ENCODE data around the gene CSF3. TPM values are rescaled to one million over a fixed set of nuclear protein-coding genes. Genes with fewer than 3 reads are reported as not detected.
"Not testable (repeated sequence)": the region's sequence is repeated elsewhere in the genome, so short reads cannot be mapped to it uniquely, and the experiment has no call there.

The CSF3 gene
- total and polyA plus RNA-seq, 4 donors: 0.59 TPM; not detected in 3

GRCh38 chr17:40012017-40012647 is 3.1 kb upstream of the CSF3 start:
- H3K4me3 ChIP-seq (ENCODE audit: low read depth, low read length); H3K27ac ChIP-seq (ENCODE audit: low read depth, low read length): not testable (repeated sequence)
- H3K4me1 ChIP-seq (ENCODE audit: control insufficient read depth, insufficient read depth, low read length): peaks cover 19% of the 10 kb centered on the region

GRCh38 chr17:40014375-40014980 is 762 bp upstream of the CSF3 start:
- Histone ChIP-seq H3K4me1 (ENCODE audit: control insufficient read depth, insufficient read depth, low read length) (peaks cover 42% of the 10 kb centered on the region), H3K27me3 (ENCODE audit: control insufficient read depth, insufficient read depth, low read length) (no peaks in the 10 kb centered on the region), H3K9me3 (ENCODE audit: control insufficient read depth, insufficient read depth, low read length) (no peaks in the 10 kb centered on the region), H3K36me3 (ENCODE audit: control insufficient read depth, insufficient read depth, low read length) (peaks cover 32% of the 10 kb centered on the region), H3K27ac (ENCODE audit: low read depth, low read length) (no peak overlapping the region), H3K4me3 (ENCODE audit: low read depth, low read length) (no peak overlapping the region)
- DNase-seq (ENCODE audit: low read depth in 4 of 6, low spot score in 6 of 6): no peak
- 67% methylated on average over 18 of the region's 18 CpGs for WGBS (ENCODE audit: insufficient coverage)

More at GRCh38 chr17:40012017-40012647, 3.1 kb upstream of the CSF3 start:
- not testable (repeated sequence) for H3K27me3 ChIP-seq (ENCODE audit: control insufficient read depth, insufficient read depth, low read length); H3K9me3 ChIP-seq (ENCODE audit: control insufficient read depth, insufficient read depth, low read length); H3K36me3 ChIP-seq (ENCODE audit: control insufficient read depth, insufficient read depth, low read length); DNase-seq (ENCODE audit: low read depth in 4 of 6, low spot score in 6 of 6)
- 76% methylated on average over 18 of the region's 22 CpGs for WGBS (ENCODE audit: insufficient coverage)

GRCh38 chr17:40015998-40016985 is 1.1 kb downstream of the CSF3 start:
- Histone ChIP-seq H3K36me3 (ENCODE audit: control insufficient read depth, insufficient read depth, low read length) (peaks cover 50% of the 10 kb centered on the region), H3K27me3 (ENCODE audit: control insufficient read depth, insufficient read depth, low read length) (no peaks in the 10 kb centered on the region), H3K9me3 (ENCODE audit: control insufficient read depth, insufficient read depth, low read length) (no peaks in the 10 kb centered on the region), H3K4me3 (ENCODE audit: low read depth, low read length) (no peak overlapping the region), H3K4me1 (ENCODE audit: control insufficient read depth, insufficient read depth, low read length) (peaks cover 51% of the 10 kb centered on the region), H3K27ac (ENCODE audit: low read depth, low read length) (no peak overlapping the region)
- 76% methylated on average over 10 of the region's 26 CpGs for WGBS (ENCODE audit: insufficient coverage)
- no peak for DNase-seq (ENCODE audit: low read depth in 4 of 6, low spot score in 6 of 6)

GRCh38 chr17:40017422-40018080 is 2.3 kb downstream of the CSF3 start:
- no peaks in the 10 kb centered on the region for H3K27me3 ChIP-seq (ENCODE audit: control insufficient read depth, insufficient read depth, low read length)
- peaks cover 61% of the 10 kb centered on the region for H3K4me1 ChIP-seq (ENCODE audit: control insufficient read depth, insufficient read depth, low read length)
- no peaks in the 10 kb centered on the region for H3K9me3 ChIP-seq (ENCODE audit: control insufficient read depth, insufficient read depth, low read length)
- DNase-seq (ENCODE audit: low read depth in 4 of 6, low spot score in 6 of 6): no peak
- H3K4me3 ChIP-seq (ENCODE audit: low read depth, low read length): no peak overlapping the region
- peaks cover 63% of the 10 kb centered on the region for H3K36me3 ChIP-seq (ENCODE audit: control insufficient read depth, insufficient read depth, low read length)
- 57% methylated on average over 11 of the region's 15 CpGs for WGBS (ENCODE audit: insufficient coverage)
- H3K27ac ChIP-seq (ENCODE audit: low read depth, low read length): no peak overlapping the region

- DNase-seq (ENCODE audit: low read depth in 4 of 6, low spot score in 6 of 6): peak in 2 of 6 donors; percentile 52 to 75
- no peak overlapping the region for H3K4me3 ChIP-seq (ENCODE audit: low read depth, low read length)
- WGBS (ENCODE audit: insufficient coverage): 22% methylated on average over 7 of the region's 15 CpGs
- peaks cover 72% of the 10 kb centered on the region for H3K36me3 ChIP-seq (ENCODE audit: control insufficient read depth, insufficient read depth, low read length)
- H3K9me3 ChIP-seq (ENCODE audit: control insufficient read depth, insufficient read depth, low read length): no peaks in the 10 kb centered on the region
- no peaks in the 10 kb centered on the region for H3K27me3 ChIP-seq (ENCODE audit: control insufficient read depth, insufficient read depth, low read length)
- peaks cover 67% of the 10 kb centered on the region for H3K4me1 ChIP-seq (ENCODE audit: control insufficient read depth, insufficient read depth, low read length)
- H3K27ac ChIP-seq (ENCODE audit: low read depth, low read length): no peak overlapping the region
Observed at GRCh38 chr17:40018211-40019121, 3.2 kb downstream of the CSF3 start.

- H3K36me3 ChIP-seq (ENCODE audit: control insufficient read depth, insufficient read depth, low read length): peaks cover 81% of the 10 kb centered on the region
Observed at GRCh38 chr17:40019140-40019991, 4.1 kb downstream of the CSF3 start.

GRCh38 chr17:40020146-40020545 is 4.9 kb downstream of the CSF3 start:
- Histone ChIP-seq H3K27me3 (ENCODE audit: control insufficient read depth, insufficient read depth, low read length) (no peaks in the 10 kb centered on the region), H3K27ac (ENCODE audit: low read depth, low read length) (no peak overlapping the region), H3K36me3 (ENCODE audit: control insufficient read depth, insufficient read depth, low read length) (peaks cover 89% of the 10 kb centered on the region), H3K9me3 (ENCODE audit: control insufficient read depth, insufficient read depth, low read length) (no peaks in the 10 kb centered on the region), H3K4me1 (ENCODE audit: control insufficient read depth, insufficient read depth, low read length) (peaks cover 59% of the 10 kb centered on the region), H3K4me3 (ENCODE audit: low read depth, low read length) (no peak overlapping the region)
- DNase-seq (ENCODE audit: low read depth in 4 of 6, low spot score in 6 of 6): no peak
- WGBS (ENCODE audit: insufficient coverage): 92% methylated on average over 13 of the region's 13 CpGs

More at GRCh38 chr17:40019140-40019991, 4.1 kb downstream of the CSF3 start:
- WGBS (ENCODE audit: insufficient coverage): 69% methylated on average over 21 of the region's 24 CpGs
- no peaks in the 10 kb centered on the region for H3K27me3 ChIP-seq (ENCODE audit: control insufficient read depth, insufficient read depth, low read length)
- H3K4me1 ChIP-seq (ENCODE audit: control insufficient read depth, insufficient read depth, low read length): peaks cover 65% of the 10 kb centered on the region
- H3K9me3 ChIP-seq (ENCODE audit: control insufficient read depth, insufficient read depth, low read length): no peaks in the 10 kb centered on the region
- DNase-seq (ENCODE audit: low read depth in 4 of 6, low spot score in 6 of 6): no peak
- no peak overlapping the region for H3K27ac ChIP-seq (ENCODE audit: low read depth, low read length)
- H3K4me3 ChIP-seq (ENCODE audit: low read depth, low read length): no peak overlapping the region

- Histone ChIP-seq H3K27ac (ENCODE audit: low read depth, low read length) (no peak overlapping the region), H3K9me3 (ENCODE audit: control insufficient read depth, insufficient read depth, low read length) (no peaks in the 10 kb centered on the region), H3K4me1 (ENCODE audit: control insufficient read depth, insufficient read depth, low read length) (peaks cover 55% of the 10 kb centered on the region), H3K4me3 (ENCODE audit: low read depth, low read length) (no peak overlapping the region), H3K36me3 (ENCODE audit: control insufficient read depth, insufficient read depth, low read length) (peaks cover 97% of the 10 kb centered on the region), H3K27me3 (ENCODE audit: control insufficient read depth, insufficient read depth, low read length) (no peaks in the 10 kb centered on the region)
- no peak for DNase-seq (ENCODE audit: low read depth in 4 of 6, low spot score in 6 of 6)
- 84% methylated on average over 9 of the region's 9 CpGs for WGBS (ENCODE audit: insufficient coverage)
Observed at GRCh38 chr17:40021451-40021971, 6.3 kb downstream of the CSF3 start.

Measured in spinal cord (tissue), 10 donors.